GM19240 (cell line): ENCODE results near the gene RNF38.
"Not testable (repeated sequence)": the region's sequence is repeated elsewhere in the genome, so short reads cannot be mapped to it uniquely, and the experiment has no call there.

Source experiments
- DNase-seq: peaks from one replicate; pipeline ENCODE4 v3.0.0; 2011; ENCODE audit warnings: low spot score; ENCODE audit not compliant: insufficient read length

RNF38 gene

DNA sequence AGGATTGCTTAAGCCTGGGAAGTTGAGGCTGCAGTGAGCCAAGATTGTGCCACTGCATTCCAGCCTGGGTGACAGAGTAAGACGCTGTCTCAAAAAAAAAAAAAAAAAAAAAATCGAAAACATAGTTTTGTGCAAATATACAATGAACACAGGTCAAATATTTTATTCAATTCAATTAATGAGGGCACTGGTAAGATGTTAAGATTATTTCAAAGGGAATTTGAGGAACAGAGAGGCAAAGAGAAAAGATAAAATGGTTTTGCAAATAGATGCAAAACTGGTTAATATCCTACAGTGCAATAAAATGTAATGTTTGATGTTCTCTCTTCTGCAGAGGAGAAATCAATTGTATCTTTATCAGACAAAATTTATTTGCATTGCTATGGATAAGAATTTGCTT lies 102.3 kb downstream of the RNF38 start:
- no peak for DNase-seq

DNA sequence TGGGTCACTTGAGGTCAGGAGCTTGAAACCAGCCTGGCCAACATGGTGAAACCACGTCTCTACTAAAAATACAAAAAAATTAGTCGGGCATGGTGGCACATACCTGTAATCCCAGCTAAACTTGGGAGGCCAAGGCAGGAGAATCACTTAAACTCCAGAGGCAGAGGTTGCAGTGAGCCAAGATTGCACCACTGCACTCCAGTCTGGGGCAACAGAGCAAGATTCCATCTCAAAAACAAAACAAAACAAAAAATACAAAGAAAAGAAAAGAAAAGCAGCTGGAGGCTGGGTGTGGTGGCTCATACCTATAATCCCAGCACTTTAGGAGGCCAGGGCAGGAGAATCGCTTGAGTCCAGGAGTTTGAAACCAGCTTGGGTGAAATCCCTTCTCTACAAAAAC lies 105.1 kb downstream of the RNF38 start:
- not testable (repeated sequence) for DNase-seq

DNA sequence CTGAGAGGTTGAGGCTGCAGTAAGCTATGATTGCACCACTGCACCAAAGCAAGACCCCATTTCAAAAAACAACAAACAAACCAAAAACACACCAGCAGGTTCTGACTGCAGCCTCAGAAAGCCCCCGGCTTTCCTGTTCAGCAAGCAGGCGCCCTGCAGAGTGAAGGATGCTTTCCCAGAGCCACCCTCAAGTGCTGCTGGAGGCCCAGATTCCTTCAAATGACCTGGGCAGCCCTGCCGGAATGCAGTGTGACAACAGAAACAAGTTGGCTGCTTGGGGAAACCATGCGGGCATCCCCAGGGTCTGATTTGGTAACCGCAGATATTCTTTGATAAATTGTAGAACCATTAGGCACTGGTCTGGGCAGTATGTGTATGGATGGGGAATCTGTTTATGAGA lies 106.2 kb downstream of the RNF38 start:
- no peak for DNase-seq

DNA sequence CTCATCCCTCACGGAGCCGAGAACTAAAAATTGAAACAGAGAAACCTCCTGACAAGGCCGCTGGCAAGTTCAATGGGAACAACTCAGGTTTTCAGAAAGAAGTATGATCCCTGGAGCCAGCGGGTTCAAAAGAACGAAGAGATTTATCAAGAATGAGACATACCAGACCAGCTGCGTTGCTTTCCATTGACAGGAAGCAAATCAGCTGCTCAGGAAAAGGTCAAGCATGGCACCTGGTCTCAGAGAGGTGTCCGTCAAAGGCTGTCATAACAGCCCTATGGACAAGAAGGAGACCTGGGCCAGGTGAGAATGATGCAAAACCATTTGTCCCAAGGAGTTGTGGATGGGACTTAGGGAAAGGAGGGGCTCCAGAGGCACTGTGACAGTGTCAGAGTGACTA lies 106.9 kb downstream of the RNF38 start:
- no peak for DNase-seq

DNA sequence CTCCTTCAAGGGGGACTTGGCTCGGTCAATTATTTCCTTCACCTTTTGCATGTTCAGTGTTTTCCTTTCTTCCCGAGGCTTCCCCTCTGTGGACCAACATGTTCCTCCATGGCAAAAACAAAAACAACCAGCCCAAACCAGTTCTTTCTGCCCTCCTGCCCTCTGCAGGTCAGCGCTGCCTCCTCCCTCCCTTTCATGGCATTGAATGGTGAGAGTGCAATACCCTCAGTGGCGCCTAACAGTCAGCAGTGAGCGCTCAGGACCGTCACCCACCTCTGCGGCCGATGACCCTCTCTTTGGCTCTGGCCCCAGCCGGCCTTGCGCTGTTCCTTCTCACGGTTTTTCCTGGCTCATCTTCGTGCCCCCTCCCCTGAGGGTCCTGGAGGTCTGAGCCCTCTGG lies 107.4 kb downstream of the RNF38 start:
- no peak for DNase-seq

DNA sequence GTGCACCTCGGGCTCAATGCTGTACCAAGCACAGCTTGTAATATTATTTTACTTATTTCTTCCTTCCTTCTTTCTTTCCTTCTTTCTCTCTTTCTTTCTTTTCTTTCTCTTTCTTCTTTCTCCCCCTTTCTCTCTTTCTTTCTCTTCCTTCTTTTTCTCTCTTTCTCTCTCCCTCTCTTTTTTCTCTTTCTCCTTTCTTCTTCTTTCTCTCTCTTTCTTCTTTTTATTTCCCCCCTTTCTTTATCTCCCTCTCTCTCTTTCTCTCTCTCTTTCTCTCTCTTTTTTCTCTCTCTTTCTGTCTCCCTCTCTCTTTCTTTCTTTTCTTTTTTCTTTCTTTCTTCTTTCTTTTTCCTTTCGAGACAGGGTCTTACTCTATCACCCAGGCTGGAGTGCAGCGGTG lies 109.1 kb downstream of the RNF38 start:
- DNase-seq, result no peak

DNA sequence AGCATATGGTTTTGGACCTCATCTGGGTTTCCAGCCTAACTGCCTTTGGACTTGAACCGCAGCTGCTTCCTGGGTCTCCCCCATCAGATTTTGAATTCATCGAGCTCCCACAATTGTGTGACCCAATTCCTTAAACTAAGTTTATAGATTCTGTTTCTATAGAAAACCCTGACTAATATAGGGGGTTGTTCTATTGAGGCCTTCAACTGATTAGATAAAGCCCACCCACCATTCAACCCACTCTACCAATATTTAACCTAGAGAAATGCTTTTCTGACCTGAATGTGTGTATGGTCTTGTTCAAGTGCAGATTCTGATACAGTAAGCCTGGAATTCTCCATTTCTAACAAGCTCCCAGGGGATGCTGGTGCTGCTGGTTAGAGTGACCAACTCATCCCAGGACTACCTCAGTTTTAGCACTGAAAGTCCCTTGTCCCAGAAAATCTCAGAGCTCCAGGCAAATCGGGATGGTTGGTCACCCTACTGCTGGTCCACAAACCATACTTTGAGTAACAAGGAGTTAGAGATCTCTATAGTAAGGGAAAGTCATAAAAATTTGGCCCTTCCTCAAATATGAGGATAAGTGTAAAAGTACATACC lies 110.1 kb downstream of the RNF38 start:
- DNase-seq, result no peak

DNA sequence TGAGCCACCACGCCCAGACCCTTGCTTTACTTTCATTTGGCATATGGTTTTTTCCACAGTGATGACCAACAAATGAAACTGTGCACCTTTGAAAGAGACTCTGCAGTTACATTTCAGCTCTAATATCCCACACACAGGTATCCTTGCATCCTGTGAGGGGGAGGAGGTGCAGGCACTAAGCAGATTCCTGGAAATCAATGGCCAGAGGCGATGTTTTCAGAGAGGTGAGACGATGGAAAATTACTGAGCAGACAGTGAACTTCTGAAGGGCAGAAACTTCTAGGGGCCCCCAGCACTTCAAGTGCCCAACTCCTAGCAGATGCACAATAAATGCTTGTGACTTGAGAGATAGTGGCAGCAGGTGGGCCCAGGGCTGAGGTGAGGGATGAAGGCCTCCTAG lies 112.0 kb downstream of the RNF38 start:
- no peak for DNase-seq
